Uterus (tissue), 4 donors: ENCODE measurements around the gene ECPAS. TPM values are rescaled to one million over a fixed set of nuclear protein-coding genes. Genes with fewer than 3 reads are reported as not detected.

Source experiments
- DNase-seq, 2 donors: peaks; one replicate each; pipeline ENCODE4 v3.0.0-alpha.2; 2019 to 2020
- H3K27ac ChIP-seq, 2 donors: fragments of 200-600 bp; sonication (generic); 1 replicate in 1 of 2; 2 replicates in 1 of 2; pipeline ENCODE4 v1.5.1; 2016 to 2018
- H3K27me3 ChIP-seq, 2 donors: fragments of 200-600 bp; sonication (generic); one replicate each; pipeline ENCODE4 v1.5.1; 2018 to 2019; ENCODE audit warnings: control low read depth in 1 of 2
- H3K36me3 ChIP-seq, 2 donors: fragments of 200-600 bp; sonication (generic); one replicate each; pipeline ENCODE4 v1.5.1; 2019; ENCODE audit warnings: control low read depth in 1 of 2
- H3K4me1 ChIP-seq, 2 donors: fragments of 200-600 bp; sonication (generic); one replicate each; pipeline ENCODE4 v1.5.1; 2018 to 2019; ENCODE audit warnings: control low read depth in 1 of 2
- H3K4me3 ChIP-seq, 2 donors: fragments of 200-600 bp; sonication (generic); 1 replicate in 1 of 2; 2 replicates in 1 of 2; pipeline ENCODE4 v1.5.1; 2018 to 2019; ENCODE audit warnings: mild to moderate bottlenecking in 1 of 2
- H3K9me3 ChIP-seq, 2 donors: fragments of 200-600 bp; sonication (generic); one replicate each; pipeline ENCODE4 v1.5.1; 2019; ENCODE audit warnings: control low read depth in 1 of 2
- CTCF ChIP-seq, 4 experiments: fragments of 200-600 bp in 2 of 4; fragments of 450-650 bp in 2 of 4; sonication (generic) in 2 of 4; IDR thresholded peaks; one replicate each; pipeline ENCODE4 v1.5.1; 2016 to 2019; ENCODE audit warnings: antibody characterized with exemption in 4 of 4, mild to moderate bottlenecking in 2 of 4, moderate library complexity in 1 of 4
- POLR2A ChIP-seq, 2 donors: fragments of 450-650 bp; IDR thresholded peaks; one replicate each; pipeline ENCODE4 v1.6.1; 2016; ENCODE audit warnings: antibody characterized with exemption in 2 of 2, mild to moderate bottlenecking in 1 of 2, moderate library complexity in 1 of 2
- intact Hi-C: fragments of 100-400 bp; cut with DNase I; formaldehyde crosslinking; loops from one replicate; pipeline ENCODE4 v1.15.1; 2023; ENCODE audit warnings: low total_unique reads
- small RNA-seq: library from RNA; depleted of rRNA; stranded (forward); fragments of <200 nt; gene quantifications from one replicate; pipeline ENCODE3, GENCODE V24; 2016
- total RNA-seq, 4 donors: library from RNA; depleted of rRNA in 3 of 4; stranded (reverse); fragments of >200 nt in 3 of 4; gene quantifications; one replicate each; pipeline versions ENCODE4 v1.1.0 to v1.2.4, GENCODE V29; 2014 to 2023
- donor health status: DM: yes; HTN: yes; CAD: no.

Gene ECPAS
- total RNA-seq, 4 donors from 2014 or later = 56.1 to 115 (median 84.4) TPM

- DNase-seq = no peak
- no peaks in the 10 kb centered on the region for H3K9me3 ChIP-seq
- H3K4me3 ChIP-seq = no peak overlapping the region
- no peaks in the 10 kb centered on the region for H3K4me1 ChIP-seq
- H3K36me3 ChIP-seq = no peaks in the 10 kb centered on the region
- TF ChIP-seq CTCF (IDR thresholded peaks at IDR 0.05) = no peak
- TF ChIP-seq POLR2A (IDR thresholded peaks at IDR 0.05) = no peak
- intact Hi-C loops = no loop called here
- no peaks in the 10 kb centered on the region for H3K27me3 ChIP-seq
- H3K27ac ChIP-seq = no peak overlapping the region
Observed at GRCh38 chr9:111316796-111317195, 167.4 kb downstream of the ECPAS start.

Small RNAs within 50 kb of the gene (small RNA-seq; reads per million reads assigned to genes)
- gene RNA5SP294 = not detected

Other genes starting within 250 kb of the ECPAS start
- gene OR2K2, start 154.2 kb downstream of the ECPAS start, total RNA-seq = not detected
- gene ZNF483, start 40.8 kb upstream of the ECPAS start, total RNA-seq = 10 to 100 TPM; 11.0 to 60.2 (median 31.7) TPM
- gene PTGR1, start 115.3 kb upstream of the ECPAS start, total RNA-seq = 10 to 100 TPM in 3 of 4 donors, under 1 TPM in 1; 0.77 to 71.1 (median 42.0) TPM
- gene DNAJC25, start 147.0 kb upstream of the ECPAS start, total RNA-seq = 10 to 100 TPM in 1 of 4 donors, 1 to 10 TPM in 2, not detected in 1; 8.4 to 24.7 (median 9.1) TPM
- 10 to 100 TPM; 32.8 to 89.0 (median 69.3) TPM for gene GNG10, start 177.2 kb upstream of the ECPAS start, total RNA-seq